ELF-1 (cell line): Measurements from ENCODE around the gene LDHD.

Source experiments
- DNase-seq: peaks from one replicate; pipeline ENCODE4 v3.0.0-alpha.2; 2016; ENCODE audit warnings: low read depth, low spot score

LDHD gene

DNA sequence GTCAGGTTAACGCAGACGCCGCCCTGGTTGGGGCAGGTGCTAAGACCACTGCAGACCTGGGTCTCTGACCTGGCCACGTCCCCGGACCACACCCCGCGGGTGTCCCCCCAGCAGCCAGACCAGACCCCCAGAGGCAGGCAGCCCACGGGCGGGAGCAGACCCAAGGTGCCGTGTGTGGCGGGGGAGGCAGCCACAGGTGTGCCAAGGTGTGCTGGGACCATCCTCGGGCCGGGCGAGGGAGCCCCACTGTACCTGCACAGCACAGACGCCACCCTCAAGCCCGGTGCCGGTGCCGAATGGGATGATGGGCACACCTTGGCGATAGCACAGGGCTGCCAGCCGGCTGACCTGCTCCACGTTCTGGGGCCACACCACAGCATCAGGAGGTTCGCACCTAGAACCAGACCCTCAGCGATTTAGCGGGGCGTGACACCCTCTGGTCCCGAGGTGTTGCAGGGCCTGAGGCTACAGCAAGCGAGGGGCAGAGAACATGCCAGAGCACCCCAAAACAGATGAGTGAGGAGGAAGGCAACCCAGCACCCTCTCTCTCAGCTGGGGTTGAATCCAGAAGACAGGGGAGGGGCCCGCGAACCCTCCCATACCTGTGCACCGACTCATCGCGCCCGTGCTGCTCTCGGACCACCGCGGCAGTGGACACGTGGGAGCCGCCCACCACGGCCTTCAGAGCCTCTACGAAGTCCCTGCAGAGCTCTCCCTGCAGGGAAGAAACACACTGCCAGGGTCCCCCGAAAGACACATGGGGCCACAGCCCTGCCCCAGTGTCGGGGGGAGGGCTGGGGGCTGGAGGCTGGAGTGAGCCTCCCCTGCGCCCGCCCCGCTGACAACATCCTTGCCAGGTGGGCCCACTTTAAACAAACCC is 1.4 kb downstream of the LDHD start:
- DNase-seq = peak; percentile 23

- peak; percentile 45 for DNase-seq
Observed at GRCh38 chr16:75114179-75114945, 2.2 kb downstream of the LDHD start.

DNA sequence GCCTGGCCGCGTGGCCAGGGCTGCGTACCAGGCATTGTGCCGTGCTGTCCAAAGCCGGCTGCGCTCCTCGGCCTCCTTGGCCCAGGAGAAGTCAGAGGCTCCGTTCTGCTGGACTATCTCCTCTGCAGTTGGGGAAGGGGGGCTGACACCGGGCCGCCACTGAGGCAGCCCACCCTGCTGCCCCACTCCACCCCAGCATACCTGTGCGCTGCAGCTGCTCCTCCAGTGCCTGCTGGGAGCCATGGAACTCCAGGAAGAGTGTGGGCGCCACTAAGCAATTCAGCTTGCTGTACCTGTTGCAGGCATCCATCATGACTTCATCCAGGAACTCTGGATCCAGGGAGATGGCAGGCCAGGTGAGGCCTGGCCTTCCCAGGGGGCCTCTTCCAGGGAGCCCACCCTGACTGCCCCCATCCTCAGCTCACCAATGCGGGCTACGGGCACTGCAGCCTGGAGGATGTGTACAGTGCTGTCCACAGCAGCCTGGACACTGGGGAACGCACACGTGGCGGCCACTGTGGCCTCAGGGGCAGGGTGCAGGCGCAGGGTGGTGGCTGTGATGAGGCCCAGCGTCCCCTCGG is 2.9 kb downstream of the LDHD start:
- no peak for DNase-seq

- DNase-seq = peak; percentile 56
Observed at GRCh38 chr16:75112734-75113491, 3.7 kb downstream of the LDHD start.

DNA sequence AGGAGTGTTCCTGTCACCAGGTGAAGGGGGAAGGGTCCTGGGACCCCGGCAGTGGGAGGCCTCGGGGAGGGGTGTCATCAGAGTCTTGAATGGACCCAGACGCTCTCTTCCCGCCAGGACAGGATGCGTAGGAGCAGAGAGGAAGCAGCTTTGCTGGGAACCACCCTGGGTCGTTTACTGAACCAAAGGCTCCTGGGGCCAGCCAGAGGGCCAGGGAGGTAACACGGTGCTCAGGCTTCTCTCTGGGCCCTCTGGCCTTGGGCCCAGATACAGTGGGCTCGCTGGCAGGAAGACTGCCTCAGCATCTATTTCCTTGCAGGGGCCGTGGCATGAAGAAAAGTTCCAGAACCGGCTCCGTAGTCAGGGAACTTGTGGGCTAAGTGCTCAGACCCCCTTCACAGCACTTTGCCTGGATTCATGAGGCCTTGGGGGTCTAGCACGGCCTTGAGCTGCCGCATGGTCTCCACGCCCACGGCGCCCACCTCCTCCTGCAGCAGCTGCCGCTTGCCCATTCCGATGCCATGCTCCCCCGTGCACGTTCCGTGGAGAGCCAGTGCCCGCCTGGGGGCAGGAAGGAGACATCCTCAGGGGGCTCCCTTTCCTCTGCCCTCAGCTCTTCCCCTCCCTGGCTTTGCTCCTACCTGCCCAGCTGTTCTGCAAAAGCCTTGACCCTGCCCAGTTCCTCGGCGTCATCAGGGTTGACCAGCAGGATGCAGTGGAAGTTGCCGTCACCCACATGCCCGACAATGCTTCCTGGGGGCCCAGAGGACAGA is 4.4 kb downstream of the LDHD start:
- DNase-seq = peak; percentile 22

GRCh38 chr16:75111514-75111940 is 5.1 kb downstream of the LDHD start:
- no peak for DNase-seq

DNA sequence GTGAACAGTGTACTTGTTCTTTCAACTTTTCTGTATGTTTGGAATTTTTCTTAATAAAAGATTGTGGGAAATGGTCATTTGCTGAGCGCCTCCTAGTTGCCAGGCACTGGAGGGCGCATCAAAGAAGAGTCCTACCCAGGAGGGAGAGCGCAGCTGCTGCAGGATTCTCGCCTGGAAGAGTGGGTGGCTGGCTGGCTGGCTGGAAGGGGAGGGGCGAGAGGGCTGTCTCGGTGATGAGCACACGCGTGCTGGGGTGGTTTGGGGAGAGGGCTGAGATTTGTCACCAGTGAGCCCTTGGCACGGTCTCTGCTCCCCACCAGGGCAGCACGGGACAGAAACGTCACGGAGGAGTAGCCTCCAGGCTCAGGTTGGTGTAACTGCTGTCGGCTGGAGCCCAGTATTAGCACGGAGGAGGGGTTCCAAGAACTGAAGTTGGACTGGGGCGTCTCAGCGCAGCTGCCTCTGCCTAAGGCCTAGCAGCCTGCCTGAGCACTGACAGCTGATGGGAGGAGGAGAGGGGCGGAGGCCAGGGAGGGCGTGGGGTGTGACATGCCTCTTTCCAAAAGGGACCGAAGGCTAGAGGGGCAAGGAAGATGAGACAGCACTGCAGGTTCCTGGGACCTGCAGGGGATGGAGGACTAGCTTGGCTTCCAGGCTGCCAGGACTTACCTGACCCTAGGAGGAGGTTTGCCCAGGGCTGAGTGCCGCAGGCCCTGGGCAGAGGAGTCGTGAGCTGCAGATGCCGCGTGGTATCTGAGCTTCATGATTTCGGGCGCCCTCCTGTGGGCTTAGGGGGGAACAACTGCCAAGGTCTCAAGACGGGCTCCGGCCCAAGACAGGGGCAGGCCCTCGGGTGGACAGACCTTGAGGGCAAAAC is 5.7 kb downstream of the LDHD start:
- peak; percentile 93 for DNase-seq

- peak; percentile 10 for DNase-seq
Observed at GRCh38 chr16:75109732-75110243, 6.8 kb downstream of the LDHD start.

DNA sequence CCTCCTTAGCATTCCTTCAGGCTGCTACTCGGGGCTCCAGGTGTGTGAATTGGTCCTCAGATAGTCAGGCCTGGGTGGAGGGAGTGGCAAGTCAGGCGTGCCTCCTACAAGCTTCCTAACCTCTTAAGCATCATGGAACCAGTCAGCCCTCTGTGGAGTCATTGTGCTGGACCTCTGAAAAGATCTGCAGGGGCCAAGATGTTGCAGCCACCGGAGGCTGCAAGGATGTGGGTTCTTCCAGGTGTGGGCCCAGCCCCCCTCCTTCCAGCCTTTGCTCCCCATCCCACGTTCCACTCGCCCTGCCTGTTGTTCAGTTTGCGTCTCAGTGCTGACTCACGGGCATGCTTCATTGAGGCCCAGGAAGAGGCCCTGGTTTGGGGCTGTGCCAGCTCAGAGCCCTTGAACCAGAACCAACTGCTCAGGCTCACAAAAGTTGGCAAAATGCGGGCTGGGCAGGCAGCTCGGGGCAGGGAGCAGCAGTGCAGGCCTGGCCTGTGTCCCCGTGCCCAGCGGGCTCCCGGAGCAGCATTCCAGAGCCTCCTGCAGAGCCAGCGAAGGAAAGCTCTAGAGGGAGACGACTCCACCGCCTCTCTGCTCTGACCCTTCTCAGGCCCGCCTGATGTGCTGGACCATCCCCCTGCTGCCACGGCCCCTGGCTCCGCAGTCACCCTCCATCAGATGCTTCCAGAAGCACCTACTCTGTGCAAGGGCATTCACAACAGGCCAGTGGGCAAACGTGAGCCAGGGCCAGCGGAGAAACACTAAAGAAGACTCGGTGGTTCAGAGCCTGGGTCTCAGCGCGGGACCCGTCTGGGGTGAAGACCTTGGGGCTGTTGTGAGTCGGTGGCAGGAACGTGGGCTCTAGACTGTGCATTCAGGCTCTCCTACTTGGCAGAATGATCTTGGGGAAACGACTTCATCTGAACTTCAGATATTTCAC is 7.5 kb downstream of the LDHD start:
- DNase-seq = peak; percentile 29

DNA sequence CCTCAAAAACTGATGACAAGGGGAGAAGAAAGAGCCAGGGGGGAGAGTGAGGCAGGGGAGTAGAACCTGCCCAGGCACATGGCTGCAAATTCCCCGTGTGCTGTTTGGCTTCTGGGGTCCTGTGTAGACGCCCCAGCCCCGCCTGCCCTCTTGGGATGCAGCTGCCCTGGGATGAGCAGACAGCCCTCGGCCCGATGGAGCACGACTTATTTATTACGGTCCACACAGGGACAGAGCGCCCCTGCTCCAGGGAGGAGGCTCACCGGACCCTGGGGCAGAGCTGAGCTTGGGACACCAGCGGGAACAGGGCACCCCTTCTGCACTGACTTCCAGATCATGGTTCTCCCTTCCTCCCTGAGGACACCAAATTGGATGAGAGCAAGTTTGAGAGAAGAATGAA is 9.1 kb downstream of the LDHD start:
- no peak for DNase-seq

GRCh38 chr16:75106351-75107274 is 10.0 kb downstream of the LDHD start:
- peak; percentile 48 for DNase-seq

GRCh38 chr16:75105306-75106061 is 11.1 kb downstream of the LDHD start:
- no peak for DNase-seq

DNA sequence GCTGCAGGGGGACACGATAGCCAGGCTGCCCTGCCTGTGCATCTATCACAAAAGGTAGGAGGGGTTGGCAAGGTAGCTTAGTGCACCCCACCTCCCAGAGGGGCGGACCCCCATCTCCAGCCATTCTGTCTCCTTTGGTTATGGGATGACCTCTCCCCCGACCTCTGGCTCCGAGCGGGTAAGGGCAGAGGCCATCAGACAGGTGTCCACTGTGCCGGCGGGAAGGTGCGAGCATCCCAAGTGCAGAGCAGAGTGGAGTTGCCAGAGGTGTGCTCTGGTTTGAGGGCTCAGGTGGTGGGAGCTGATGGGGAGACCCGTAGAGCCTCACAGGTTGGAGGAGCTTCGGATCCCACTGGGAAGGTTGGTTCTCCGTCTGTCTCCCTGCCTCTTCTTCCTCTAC is 11.7 kb downstream of the LDHD start:
- no peak for DNase-seq

- DNase-seq = no peak
Observed at GRCh38 chr16:75103994-75104393, 12.6 kb downstream of the LDHD start.

- no peak for DNase-seq
Observed at GRCh38 chr16:75102595-75102994, 14.0 kb downstream of the LDHD start.

DNA sequence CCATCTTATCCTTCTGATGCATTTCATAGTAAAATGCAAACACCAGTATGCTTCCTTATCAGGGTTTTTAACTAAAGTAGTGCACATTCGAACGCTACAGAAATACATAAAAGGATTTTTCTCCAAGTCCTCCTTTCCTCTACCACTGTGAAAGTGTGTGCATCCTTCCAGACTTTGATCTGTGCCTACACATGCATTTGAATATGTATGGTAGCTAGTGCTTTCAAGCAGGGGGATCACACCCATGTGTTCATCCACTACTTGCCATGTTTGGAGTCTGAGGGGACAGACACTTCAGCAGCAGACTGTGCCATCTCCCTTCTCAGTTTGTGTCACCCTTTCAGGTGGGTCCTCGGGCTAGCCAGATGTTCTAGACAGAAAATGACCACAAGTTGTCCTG is 14.9 kb downstream of the LDHD start:
- no peak for DNase-seq

GRCh38 chr16:75100603-75100990 is 16.0 kb downstream of the LDHD start:
- DNase-seq = no peak
